Medulla oblongata (tissue), 1 donor: ENCODE results near the gene COG1.

ENCODE experiments used
- DNase-seq: peaks from one replicate; pipeline ENCODE4 v3.0.0-alpha.2; 2015; ENCODE audit errors: extremely low spot score

The COG1 gene

DNA sequence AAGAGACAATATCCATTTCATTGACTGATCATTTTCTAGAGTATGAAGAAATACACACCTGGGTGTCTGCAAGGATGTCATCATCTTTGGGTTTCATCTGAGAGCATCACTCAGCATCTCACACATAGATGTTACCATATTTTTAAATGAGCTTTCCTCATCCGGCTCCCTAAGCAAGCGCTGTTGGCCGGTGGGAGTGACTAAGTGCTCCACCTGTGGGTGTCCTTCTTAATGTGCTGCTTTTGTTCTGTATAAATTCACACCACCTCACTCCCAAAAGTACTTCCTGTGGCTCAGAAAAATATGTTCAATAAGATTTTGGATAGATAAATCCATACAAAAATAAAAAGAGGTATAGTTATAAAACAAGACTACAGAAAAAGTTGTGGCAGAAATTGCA, 20.6 kb upstream of the COG1 start:
- no peak for DNase-seq

DNA sequence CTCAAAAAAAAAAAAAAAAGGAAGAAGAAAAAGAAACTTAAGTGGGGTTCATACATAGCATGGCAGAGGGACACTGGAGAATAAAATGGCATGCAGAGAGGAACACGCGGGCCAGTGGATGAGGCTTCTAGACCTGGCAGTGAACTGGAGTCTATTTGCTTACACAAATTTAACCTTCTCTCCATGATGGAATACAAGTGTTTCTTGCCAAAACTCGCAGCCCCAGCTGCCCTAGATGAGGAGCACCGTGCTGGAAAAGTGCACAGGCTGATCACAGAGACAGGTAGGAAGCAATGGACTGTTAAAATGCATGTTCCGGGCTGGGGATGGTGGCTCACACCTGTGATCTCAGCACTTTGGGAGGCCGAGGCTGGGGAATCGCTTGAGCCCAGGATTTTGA, 18.7 kb upstream of the COG1 start:
- no peak for DNase-seq

DNA sequence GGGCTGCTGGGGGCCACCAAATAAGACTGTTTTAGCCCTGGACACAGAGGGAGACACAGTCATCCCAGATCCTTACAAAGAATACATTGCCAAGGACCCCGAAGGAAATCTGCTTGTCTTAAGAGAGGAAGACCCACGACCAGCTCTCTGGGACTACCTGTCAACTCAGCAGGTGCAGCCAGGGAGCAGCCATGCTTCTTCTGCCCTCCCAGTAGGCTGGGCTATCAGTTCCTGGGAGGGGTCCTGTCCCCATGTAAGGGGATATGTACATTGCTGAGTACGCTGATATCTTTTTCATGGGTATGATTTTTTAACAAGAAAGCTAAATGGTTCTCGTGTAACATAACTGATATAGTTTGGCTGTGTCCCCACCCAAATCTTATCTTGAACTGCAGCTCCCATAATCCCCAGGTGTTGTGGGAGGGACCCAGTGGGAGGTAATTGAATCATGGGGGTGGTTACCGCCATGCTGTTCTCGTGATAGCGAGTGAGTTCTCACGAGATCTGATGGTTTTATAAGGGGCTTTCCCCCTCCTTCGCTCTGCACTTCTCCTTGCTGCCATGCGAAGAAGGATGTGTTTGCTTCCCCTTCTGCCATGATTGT, 16.8 kb upstream of the COG1 start:
- DNase-seq = no peak

DNA sequence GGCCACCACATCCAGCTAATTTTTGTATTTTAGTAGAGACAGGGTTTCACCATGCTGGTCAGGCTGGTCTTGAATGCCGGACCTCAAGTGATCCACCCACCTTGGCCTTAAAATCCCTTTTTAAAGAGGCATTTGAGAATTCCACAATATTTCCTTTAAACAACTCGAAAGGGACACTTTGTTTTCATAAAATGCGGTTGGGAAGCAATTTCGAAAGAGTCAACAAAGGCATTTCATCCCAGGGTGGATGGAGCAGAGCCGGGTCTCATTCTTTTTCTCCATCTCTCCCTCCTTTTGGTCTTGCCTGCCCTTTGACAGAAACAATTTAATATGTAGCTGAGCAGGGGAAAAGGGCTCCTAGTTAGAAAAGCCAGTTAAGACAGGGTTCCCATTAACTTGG, 13.5 kb upstream of the COG1 start:
- DNase-seq = no peak

DNA sequence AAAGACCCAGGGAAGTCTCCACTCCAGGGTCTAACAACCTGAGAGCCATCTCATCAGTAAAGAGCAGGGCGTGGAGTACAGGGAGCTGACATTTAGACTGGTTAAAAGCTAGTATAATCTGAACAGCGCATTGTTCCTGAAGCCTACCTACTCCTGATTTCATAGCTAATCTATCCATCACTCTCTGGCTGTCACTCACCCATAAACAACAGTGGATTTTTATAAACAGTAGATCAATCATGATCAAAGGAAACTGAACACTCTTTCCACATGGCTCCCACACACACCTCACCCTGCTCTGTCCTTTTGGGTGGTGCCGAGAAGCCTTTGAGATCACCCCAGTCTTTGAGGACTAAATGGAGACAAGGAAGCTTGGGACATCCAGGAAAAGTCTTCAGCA, 13.0 kb upstream of the COG1 start:
- no peak for DNase-seq

DNA sequence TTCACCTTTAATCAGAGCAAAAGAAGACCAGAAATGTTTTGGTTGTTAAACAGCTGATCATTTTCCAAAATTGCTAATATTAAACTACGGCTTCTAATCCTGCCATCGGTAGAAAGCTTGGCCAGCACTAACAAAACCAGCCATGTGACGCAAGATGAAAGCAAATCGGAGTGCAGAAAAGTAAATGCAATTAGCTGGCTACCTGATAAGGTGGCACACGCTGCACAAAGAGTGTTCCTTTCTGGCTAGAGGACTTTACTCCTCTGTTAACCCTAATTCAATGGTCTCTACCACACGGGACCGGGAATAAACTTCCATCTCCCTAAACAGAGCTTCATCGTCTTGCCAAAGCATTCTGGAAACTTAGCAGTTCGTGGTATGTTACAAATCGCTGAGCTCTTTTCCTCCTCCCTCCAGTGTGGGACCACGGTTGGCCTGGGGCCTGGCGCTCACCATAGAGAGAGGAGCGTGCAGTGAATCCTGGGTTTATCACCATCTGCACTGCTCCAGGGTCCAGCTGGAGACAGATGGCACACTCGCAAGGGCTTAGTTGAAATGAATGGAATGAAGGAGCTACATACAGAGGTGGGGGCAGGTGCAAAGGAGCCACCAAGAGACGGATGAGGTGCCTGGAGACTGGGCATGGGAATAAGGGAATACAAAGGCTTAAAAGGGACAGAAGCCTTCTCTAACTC, 10.1 kb upstream of the COG1 start:
- no peak for DNase-seq

DNA sequence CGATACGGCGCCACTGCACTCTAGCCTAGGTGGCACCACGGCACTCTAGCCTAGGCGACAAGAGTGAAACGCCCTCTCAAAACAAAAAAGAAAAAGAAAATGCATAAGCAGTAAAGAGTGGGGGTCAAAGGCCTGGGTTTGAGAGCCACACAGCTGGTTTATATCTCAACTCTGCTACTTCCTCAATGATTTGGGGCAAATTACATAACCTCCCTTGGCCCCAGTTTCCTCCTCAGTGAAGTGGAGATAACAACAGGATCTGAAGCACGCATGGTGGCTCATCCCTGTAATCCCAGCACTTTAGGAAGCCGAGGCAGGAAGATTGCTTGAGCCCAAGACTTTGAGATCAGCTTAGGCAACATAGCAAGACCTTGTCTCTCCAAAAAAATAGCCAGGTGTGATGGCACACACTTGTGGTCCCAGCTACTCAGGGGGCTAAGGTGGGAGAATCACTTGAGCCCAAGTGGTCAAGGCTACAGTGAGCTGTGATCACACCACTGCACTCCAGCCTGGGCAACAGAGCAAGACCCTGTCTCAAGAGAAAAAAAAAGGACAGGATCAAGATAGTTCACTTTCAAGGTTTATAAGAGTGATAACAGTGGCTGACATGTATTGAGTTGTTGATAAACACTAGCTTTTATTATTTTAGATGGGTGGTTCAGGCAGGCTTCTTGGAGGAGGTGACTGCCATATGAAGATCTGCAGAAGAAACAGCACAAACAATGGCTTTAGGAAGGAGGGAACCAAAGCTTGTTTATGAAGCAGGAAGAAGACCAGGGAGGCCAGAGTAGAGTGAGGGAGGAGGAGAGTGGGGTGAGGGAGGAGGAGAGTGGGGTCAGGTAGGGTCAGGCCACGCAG, 8.5 kb upstream of the COG1 start:
- no peak for DNase-seq

DNA sequence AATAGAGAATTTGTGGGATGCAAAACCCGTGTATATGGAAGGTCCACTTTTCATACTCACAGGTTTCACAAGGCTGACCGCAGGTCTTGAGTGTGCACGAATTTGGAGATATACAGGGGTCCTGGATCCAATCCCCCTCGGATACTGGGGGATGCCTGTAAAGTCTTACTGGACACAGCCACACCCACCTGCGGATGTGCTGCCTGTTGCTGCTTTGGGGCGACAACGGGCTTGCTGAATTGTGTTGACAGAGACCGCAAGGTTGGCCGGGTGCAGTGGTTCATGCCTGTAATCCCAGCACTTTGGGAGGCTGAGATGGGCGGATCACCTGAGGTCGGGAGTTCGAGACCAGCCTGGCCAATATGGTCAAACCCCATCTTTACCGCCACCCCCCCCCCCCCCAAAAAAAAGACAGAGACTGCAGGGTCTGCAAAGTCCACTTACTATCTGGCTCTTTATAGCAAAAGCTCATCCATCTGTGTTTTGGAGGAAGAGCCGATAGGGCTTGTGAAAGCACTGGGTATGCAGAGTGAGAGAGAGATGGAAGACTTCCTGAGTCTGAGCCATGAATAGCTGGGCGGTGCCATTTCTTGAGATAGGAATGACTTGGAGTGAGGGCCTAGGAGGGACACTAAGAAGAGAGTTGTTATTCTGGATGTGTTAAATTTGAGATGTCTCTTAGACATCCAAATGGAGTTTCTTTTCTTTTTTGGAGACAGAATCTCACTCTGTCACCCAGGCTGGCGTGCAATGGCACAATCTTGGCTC, 6.4 kb upstream of the COG1 start:
- no peak for DNase-seq

DNA sequence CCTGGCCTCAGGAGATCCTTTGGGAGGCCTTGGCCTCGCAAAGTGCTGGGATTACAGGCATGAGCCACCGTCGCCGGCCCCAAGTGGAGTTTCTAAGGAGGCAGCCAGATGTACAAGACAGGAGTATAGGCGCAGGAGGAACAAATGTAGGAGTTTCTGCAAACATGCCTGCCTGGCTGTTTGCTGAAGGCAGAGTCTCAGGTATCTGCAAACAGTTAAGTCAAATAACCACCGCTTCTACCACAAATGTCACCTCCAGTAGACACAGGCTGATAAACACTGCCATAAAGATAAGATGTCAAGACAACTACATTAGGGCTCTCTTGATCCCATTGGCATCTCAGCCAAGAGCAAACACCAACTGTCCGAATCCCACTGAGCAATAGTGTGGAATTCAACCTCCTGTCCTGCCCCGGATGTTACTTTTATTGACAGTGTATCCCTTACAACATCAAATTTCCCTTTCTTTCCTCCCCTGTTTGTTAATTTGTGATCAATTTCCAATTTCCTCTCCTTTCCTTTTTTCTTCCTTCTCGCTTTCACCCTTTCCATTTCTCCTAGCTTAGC, 5.6 kb upstream of the COG1 start:
- DNase-seq = no peak

DNA sequence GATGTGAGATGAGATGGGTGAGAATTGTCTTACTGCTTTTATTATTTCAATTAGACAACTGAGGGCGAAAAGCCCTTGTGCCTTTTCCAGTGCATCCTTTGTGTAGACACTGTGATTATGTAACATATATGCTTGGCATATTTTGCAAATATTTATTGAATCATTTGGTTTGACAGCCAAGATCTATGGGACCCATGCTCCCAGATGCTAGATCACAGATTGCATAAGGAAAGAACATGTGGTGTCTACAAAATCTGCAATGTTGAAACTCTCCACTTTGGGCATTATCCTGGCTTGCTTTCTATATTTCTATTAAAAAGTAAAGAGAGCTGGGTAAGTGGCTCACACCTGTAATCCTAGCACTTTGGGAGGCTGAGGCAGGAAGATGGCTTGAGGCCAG, 4.8 kb upstream of the COG1 start:
- no peak for DNase-seq

DNA sequence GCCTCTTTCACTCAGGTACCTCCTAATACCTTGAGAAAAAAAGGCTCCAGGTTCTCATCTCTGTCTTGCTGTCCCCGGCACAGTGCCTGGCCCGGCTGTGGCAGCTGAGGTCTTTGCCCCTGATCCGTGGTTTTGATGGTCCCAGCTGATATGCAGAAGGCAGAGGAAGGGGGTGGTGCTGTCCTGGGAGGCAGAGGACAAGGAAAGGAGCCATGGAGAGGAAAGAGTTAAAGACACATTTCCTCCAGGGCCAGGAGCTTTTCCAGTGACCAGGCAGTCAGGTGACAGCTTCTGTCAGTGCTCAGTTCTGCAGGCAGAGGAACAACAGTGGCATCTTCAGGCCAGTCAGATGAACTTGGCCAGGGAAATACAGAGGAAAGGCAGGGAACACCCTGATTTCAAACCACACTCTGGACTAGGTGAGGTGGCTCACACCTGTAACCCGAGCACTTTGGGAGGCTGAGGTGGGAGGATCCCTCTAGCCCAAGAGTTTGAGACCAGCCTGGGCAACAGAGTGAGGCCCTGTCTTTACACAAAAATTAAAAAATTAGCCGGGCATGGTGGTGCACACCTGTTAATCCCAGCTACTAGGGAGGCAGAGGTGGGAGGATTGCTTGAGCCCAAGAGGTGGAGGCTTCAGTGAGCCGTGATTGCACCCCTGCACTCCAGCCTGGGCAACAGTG, 3.3 kb upstream of the COG1 start:
- peak; percentile 75 for DNase-seq

DNA sequence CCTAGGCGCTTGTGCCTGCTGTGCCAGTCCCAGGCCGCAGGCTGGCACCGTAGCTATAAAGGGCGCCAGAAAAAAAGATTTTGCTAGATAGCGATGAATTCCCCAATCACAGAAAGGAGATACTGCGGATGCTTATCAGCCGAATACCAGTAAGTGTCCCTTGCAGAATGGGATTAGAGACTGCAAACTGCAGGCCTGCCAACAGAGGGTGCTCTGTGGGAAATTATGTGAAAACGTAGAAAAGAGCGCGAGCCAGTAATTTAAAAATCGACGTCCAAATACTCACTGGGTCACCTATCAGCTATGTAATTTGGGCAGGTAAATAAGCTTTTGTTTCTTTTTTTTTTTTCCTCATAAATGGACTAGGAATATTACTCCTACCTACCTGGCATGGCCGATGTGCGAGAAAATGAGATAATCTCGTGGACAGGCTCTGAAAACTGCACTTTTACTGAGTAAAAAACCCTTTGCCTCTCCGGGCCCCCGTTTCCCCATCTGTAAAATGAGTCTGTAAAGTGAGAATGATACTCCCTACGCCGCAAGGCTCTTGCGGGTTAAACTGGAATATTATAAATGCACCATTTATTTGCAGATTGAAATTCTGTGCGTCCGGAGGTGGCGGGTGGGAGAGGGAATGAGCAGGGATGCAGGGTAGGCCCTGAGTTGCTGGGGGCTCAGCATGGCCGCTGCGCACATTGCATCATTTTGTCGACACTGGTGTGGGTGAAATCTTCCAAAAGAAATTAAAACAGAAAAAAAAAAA, 1.2 kb upstream of the COG1 start:
- DNase-seq = peak; percentile 88

DNA sequence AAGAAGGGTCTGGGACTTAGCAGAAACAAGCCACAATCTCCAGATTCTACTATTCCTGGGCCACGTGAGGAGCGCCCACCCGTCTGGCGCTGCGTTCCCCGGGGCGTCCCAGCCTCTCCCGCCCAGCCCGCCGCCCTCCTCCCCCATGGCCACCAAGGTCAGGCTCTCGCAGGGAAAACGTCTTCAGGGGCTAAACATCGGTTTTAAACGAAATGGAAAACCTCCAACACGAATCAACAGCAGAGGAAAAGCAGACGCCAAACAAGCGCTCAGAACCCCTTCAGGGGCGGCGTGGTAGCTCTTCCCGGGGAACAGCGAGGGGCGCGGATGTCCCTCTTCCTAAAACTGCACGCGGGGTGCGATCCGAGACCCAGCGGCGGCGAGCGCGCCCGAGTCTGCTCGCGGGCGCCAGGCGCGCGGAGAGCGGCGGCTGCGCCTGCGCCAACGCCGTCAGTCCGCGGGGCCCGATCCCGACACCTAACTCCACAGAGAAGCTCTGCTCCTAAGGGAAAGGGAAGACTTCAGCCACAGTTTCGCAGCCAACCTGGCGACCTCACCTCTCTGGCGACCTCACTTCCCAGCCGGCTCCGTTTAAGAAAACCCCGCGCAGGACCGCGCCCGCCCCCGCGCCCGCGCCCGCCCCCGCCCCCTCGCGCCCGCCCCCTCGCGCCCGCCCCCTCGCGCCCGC, 505 bp upstream of the COG1 start:
- DNase-seq = peak; percentile 60

DNA sequence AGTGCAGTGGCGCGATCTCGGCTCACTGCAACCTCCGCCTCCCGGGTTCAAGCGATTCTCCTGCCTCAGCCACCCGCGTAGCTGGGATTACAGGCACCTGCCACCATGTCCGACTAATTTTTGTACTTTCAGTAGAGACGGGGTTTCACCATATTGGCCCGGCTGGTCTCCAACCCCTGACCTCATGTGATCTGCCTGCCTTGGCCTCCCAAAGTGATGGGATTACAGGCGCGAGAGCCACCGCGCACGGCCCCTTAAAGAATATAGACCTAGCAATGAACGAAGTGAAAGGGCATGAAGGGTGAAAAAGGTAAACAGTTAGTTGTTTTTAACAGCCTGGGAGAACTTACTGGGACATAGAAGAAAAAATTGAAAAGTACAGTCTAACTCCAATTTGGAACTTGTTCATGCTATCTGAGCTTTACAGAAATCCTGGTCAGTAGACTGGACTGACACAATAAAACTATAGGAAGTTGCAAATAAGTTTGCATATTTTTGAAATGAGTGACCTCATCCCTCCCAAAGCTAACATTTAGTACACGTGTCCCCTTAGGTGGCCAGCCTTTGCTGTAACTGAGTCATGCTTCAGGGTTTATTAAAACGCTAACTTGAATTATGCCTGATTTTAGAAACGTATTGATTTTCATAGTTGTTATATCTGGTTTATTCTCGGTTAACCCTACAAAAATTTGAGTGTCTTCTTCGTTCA, 1.8 kb downstream of the COG1 start:
- no peak for DNase-seq

DNA sequence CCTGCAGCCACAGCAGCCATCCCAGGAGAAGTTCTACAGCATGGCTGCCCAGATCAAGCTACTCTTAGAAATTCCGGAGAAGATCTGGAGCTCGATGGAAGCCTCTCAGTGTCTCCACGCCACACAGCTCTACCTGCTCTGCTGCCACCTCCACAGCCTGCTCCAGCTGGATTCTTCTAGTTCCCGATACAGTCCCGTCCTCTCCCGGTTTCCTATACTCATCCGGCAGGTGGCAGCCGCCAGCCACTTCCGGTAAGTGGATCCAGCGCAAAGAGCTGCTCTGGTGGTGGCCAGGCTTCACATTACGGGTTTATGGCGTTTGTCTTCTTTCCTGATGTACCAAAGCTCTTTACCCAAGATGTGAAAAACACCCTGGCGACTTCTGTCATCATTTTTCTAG, 3.6 kb downstream of the COG1 start:
- no peak for DNase-seq

DNA sequence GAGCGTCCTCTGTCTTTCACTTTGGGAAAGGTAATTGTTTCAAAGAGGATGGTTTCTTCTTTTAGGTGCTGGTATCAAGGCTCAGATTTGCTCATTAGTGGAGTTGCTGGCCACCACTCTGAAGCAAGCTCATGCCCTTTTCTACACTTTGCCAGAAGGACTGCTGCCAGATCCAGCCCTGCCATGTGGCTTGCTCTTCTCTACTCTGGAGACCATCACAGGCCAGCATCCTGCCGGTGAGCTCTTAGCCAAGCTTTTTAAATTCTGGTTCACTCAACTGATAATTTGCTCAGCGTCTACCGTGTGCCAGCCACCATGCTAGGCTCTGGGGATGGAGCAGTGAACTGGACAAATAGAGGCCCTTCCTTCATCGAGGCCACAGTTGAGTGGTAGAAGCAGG, 4.3 kb downstream of the COG1 start:
- DNase-seq = no peak

DNA sequence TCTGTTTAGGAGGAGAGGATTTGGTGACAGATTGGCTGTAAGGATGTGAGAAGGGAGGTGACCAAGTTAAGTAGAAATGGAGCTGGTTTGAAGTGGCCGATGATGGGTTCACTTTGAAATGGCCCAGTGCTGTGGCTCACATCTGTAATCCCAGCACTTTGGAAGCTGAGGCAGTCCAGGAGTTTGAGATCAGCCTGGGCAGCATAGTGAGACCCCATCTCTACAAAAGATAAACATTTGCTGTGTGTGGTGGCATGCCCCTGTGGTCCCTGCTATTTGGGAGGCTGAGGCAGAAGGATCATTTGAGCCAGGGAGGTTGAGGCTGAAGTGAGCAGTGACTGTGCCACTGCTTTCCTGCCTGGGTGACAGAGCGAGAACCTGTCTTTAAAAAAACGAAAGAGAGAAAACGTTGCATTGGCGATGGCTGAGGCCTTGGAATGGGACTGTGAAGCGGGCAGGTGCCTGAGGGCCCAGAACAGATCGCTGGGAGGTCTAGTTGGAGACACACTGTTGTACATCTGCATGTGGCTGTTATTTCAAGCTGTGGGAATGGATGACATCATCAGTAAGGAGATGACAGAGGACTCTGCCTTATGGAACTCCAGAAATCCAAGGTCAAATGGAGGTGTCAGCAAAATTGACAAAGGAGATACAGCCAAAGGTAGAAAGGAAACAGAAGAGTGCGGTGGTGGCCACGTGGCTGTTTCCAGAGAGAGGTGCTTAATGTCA, 5.5 kb downstream of the COG1 start:
- no peak for DNase-seq

DNA sequence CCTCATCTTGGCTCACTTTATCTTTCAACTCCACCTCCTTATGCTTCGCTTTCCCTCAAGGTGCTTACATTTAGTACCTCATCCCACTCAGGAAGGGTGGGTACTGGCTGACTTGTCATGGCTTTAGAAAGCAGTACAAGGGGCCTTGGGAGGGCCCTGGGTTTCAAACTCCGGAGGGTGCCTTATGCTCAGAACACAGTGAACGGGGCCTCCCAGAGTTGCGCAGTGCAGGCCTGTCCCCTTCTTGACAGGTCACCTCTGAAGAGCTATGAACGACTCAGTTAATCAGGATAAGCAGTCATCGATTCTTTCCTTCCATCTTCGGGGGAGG, 6.0 kb downstream of the COG1 start:
- no peak for DNase-seq
